H1 (cell line): ENCODE results near the gene ARHGAP32. TPM values are rescaled to one million over a fixed set of nuclear protein-coding genes. Genes with fewer than 3 reads are reported as not detected.

Experiments
- CEBPB ChIP-seq: IDR thresholded peaks from 2 replicates; pipeline ENCODE4 v1.6.1; 2012; ENCODE audit warnings: low read depth, low read length
- GABPA ChIP-seq: IDR thresholded peaks from 2 replicates; pipeline ENCODE4 v1.6.1; 2011; ENCODE audit warnings: mild to moderate bottlenecking, low read length, moderate library complexity, borderline replicate concordance; ENCODE audit not compliant: insufficient read depth
- NRF1 ChIP-seq: IDR thresholded peaks from 2 replicates; pipeline ENCODE4 v1.6.1; 2011; ENCODE audit warnings: mild to moderate bottlenecking, low read depth, low read length, improper control_type of control experiment
- SIRT6 ChIP-seq: IDR thresholded peaks from one replicate; pipeline ENCODE4 v1.7.1; 2012; ENCODE audit warnings: low read length, inconsistent platforms
- SRF ChIP-seq: IDR thresholded peaks from 2 replicates; pipeline ENCODE4 v1.6.1; 2011; ENCODE audit warnings: mild to moderate bottlenecking, low read depth, low read length, moderate library complexity
- polyA plus RNA-seq, 7 experiments: library from polyadenylated mRNA; depleted of rRNA in 3 of 7; stranded (reverse) in 5 of 7; unstranded in 2 of 7; fragments of >200 nt in 5 of 7; fragments of 200-250 nt in 2 of 7; gene quantifications; 1 replicate in 5 of 7; 2 replicates in 1 of 7; 4 replicates in 1 of 7; pipeline versions ENCODE4 v1.2.1 to v1.2.3, GENCODE V29; 2011 to 2013; ENCODE audit warnings: missing spikeins in 2 of 7, mixed read lengths in 2 of 7
- total RNA-seq: library from RNA; stranded (reverse); fragmentation: NEBNext Ultra II Directional; extraction: Animal tissue kit (Norgen Biotek cat#: 25700); gene quantifications from 2 replicates; pipeline ENCODE4 v1.2.1, GENCODE V29; 2021

Gene ARHGAP32
- total and polyA plus RNA-seq, 2 of the 8 experiments (the other 6 are each of a cell fraction or from before 2014, with no cell fraction given), result 13.7 to 30.0 TPM

GRCh38 chr11:129067454-129067853, 124.7 kb downstream of the ARHGAP32 start (continued):
- TF ChIP-seq NRF1 (no peak), SIRT6 (no peak), SRF (no peak), CEBPB (no peak), GABPA (no peak)
